NCI-H748 (cell line): ENCODE data around the gene APOD.
"Not testable (repeated sequence)": the region's sequence is repeated elsewhere in the genome, so short reads cannot be mapped to it uniquely, and the experiment has no call there.

Source experiments
- DNase-seq: peaks from one replicate; lab custom pipeline; 2025; ENCODE audit not compliant: unreplicated experiment; lab: John Stamatoyannopoulos, UW

APOD gene

GRCh38 chr3:195617784-195618659 lies 34.3 kb upstream of the APOD start:
- DNase-seq, result not testable (repeated sequence)

GRCh38 chr3:195617134-195617533 lies 33.4 kb upstream of the APOD start:
- not testable (repeated sequence) for DNase-seq

GRCh38 chr3:195616681-195617080 lies 32.9 kb upstream of the APOD start:
- no peak for DNase-seq

- not testable (repeated sequence) for DNase-seq
Measured at GRCh38 chr3:195615952-195616537, 32.3 kb upstream of the APOD start.

- not testable (repeated sequence) for DNase-seq
Measured at GRCh38 chr3:195614672-195615504, 31.1 kb upstream of the APOD start.

GRCh38 chr3:195613468-195614069 lies 29.8 kb upstream of the APOD start:
- DNase-seq, result no peak

GRCh38 chr3:195612075-195612800 lies 28.5 kb upstream of the APOD start:
- no peak for DNase-seq

- DNase-seq, result no peak
Measured at GRCh38 chr3:195609229-195609628, 25.5 kb upstream of the APOD start.

- DNase-seq, result not testable (repeated sequence)
Measured at GRCh38 chr3:195601785-195602184, 18.0 kb upstream of the APOD start.

GRCh38 chr3:195601382-195601781 lies 17.6 kb upstream of the APOD start:
- no peak for DNase-seq

- DNase-seq, result not testable (repeated sequence)
Measured at GRCh38 chr3:195599926-195600325, 16.2 kb upstream of the APOD start.

GRCh38 chr3:195599516-195599915 lies 15.8 kb upstream of the APOD start:
- DNase-seq, result not testable (repeated sequence)

- DNase-seq, result no peak
Measured at GRCh38 chr3:195597848-195598247, 14.1 kb upstream of the APOD start.

GRCh38 chr3:195597229-195597628 lies 13.5 kb upstream of the APOD start:
- no peak for DNase-seq

GRCh38 chr3:195596765-195597171 lies 13.0 kb upstream of the APOD start:
- DNase-seq, result no peak

- no peak for DNase-seq
Measured at GRCh38 chr3:195595785-195596531, 12.2 kb upstream of the APOD start.

GRCh38 chr3:195591852-195592251 lies 8.1 kb upstream of the APOD start:
- no peak for DNase-seq

GRCh38 chr3:195591220-195591619 lies 7.5 kb upstream of the APOD start:
- no peak for DNase-seq

GRCh38 chr3:195590381-195590780 lies 6.6 kb upstream of the APOD start:
- DNase-seq, result not testable (repeated sequence)

- not testable (repeated sequence) for DNase-seq
Measured at GRCh38 chr3:195589796-195590195, 6.1 kb upstream of the APOD start.
